Activated CD4-positive, alpha-beta T cell treated with anti-CD3 and anti-CD28 coated beads for 48 hours (primary cell): ENCODE measurements around the gene GGT7.
A peak's percentile ranks its signal among the peaks of the same experiment; 100 is the strongest.
"Not testable (repeated sequence)": the region's sequence is repeated elsewhere in the genome, so short reads cannot be mapped to it uniquely, and the experiment has no call there.

Experiments used
- DNase-seq: peaks from one replicate; pipeline ENCODE4 v3.0.0-alpha.2; 2020

GGT7 gene

GRCh38 chr20:34872622-34873224 is at the start of gene GGT7:
TSS of gene GGT7 (minus strand) at chr20:34872856. CDS start at chr20:34872815, 41 bp downstream.
- DNase-seq = peak; percentile 90

- DNase-seq = peak; percentile 39
Measured at GRCh38 chr20:34921436-34921835, 48.8 kb upstream of the GGT7 start.

- DNase-seq = peak; percentile 17
Measured at GRCh38 chr20:34920055-34920454, 47.4 kb upstream of the GGT7 start.

- no peak for DNase-seq
Measured at GRCh38 chr20:34916774-34917354, 44.2 kb upstream of the GGT7 start.

GRCh38 chr20:34915749-34916455 is 43.2 kb upstream of the GGT7 start:
- no peak for DNase-seq

- DNase-seq = no peak
Measured at GRCh38 chr20:34915131-34915530, 42.5 kb upstream of the GGT7 start.

- no peak for DNase-seq
Measured at GRCh38 chr20:34907616-34908469, 35.2 kb upstream of the GGT7 start.

- no peak for DNase-seq
Measured at GRCh38 chr20:34904202-34904621, 31.6 kb upstream of the GGT7 start.

GRCh38 chr20:34898731-34899130 is 26.1 kb upstream of the GGT7 start:
- DNase-seq = not testable (repeated sequence)

- DNase-seq = not testable (repeated sequence)
Measured at GRCh38 chr20:34898129-34898528, 25.5 kb upstream of the GGT7 start.

GRCh38 chr20:34896086-34896621 is 23.5 kb upstream of the GGT7 start:
- no peak for DNase-seq

- DNase-seq = no peak
Measured at GRCh38 chr20:34895465-34895864, 22.8 kb upstream of the GGT7 start.

- no peak for DNase-seq
Measured at GRCh38 chr20:34894723-34895122, 22.1 kb upstream of the GGT7 start.

- no peak for DNase-seq
Measured at GRCh38 chr20:34892671-34893070, 20.0 kb upstream of the GGT7 start.

GRCh38 chr20:34891166-34892062 is 18.8 kb upstream of the GGT7 start:
- peak; percentile 61 for DNase-seq

- no peak for DNase-seq
Measured at GRCh38 chr20:34888468-34888867, 15.8 kb upstream of the GGT7 start.

GRCh38 chr20:34887023-34887422 is 14.4 kb upstream of the GGT7 start:
- DNase-seq = no peak

GRCh38 chr20:34886122-34886521 is 13.5 kb upstream of the GGT7 start:
- DNase-seq = no peak

GRCh38 chr20:34884260-34884659 is 11.6 kb upstream of the GGT7 start:
- no peak for DNase-seq

GRCh38 chr20:34883809-34884208 is 11.2 kb upstream of the GGT7 start:
- DNase-seq = no peak

GRCh38 chr20:34883087-34883688 is 10.5 kb upstream of the GGT7 start:
- no peak for DNase-seq

GRCh38 chr20:34881689-34882088 is 9.0 kb upstream of the GGT7 start:
- DNase-seq = no peak
